Right ventricle myocardium inferior (tissue), 1 donor: Measurements from ENCODE around the gene CSNK1G2. TPM values are rescaled to one million over a fixed set of nuclear protein-coding genes. Genes with fewer than 3 reads are reported as not detected.
"Not testable (repeated sequence)": the region's sequence is repeated elsewhere in the genome, so short reads cannot be mapped to it uniquely, and the experiment has no call there.

Experiments
- ATAC-seq: fragments of 200-7000 bp; cut with Tn5 transposase; one replicate; pipeline ENCODE4 v1.9.1; 2020; ENCODE audit warnings: mild to moderate bottlenecking, moderate library complexity
- DNase-seq: peaks from one replicate; pipeline ENCODE4 v3.0.0; 2021; ENCODE audit errors: missing footprints
- intact Hi-C: fragments of 100-400 bp; cut with DNase I; formaldehyde crosslinking; loops from one replicate; pipeline ENCODE4 v1.11.0; 2022
- total RNA-seq: library from RNA; stranded (reverse); fragmentation: NEBNext Ultra II Directional; extraction: Animal tissue kit (Norgen Biotek cat#: 25700); gene quantifications from one replicate; pipeline ENCODE4 v1.2.1, GENCODE V29; 2021
- donor health status: DM: no; HTN: yes; CAD: no; lungs with severe emphysema.

The CSNK1G2 gene
- total RNA-seq, 1 donor from 2014 or later: 23.6 TPM

GRCh38 chr19:1979642-1980041, 38.7 kb downstream of the CSNK1G2 start:
- intact Hi-C loops: no loop called here
- DNase-seq (no peak), ATAC-seq (peak; percentile 7)

GRCh38 chr19:1980091-1980808, 39.3 kb downstream of the CSNK1G2 start:
- intact Hi-C loops: no loop called here
- ATAC-seq (no peak), DNase-seq (no peak)

GRCh38 chr19:1980809-1981181, 39.8 kb downstream of the CSNK1G2 start:
- intact Hi-C loops: no loop called here
- ATAC-seq: no peak
- DNase-seq: no peak

GRCh38 chr19:1981253-1981652, 40.3 kb downstream of the CSNK1G2 start:
- ATAC-seq: no peak
- intact Hi-C loops: no loop called here
- no peak for DNase-seq

GRCh38 chr19:1984357-1984756, 43.4 kb downstream of the CSNK1G2 start:
- no peak for DNase-seq
- no peak for ATAC-seq
- intact Hi-C loops: no loop called here

- ATAC-seq (peak; percentile 3), DNase-seq (no peak)
Observed at GRCh38 chr19:1985588-1986356, 44.8 kb downstream of the CSNK1G2 start.

GRCh38 chr19:1986357-1987162, 45.6 kb downstream of the CSNK1G2 start:
- intact Hi-C loops: no loop called here
- DNase-seq: no peak
- peak; percentile 17 for ATAC-seq

More at GRCh38 chr19:1985588-1986356, 44.8 kb downstream of the CSNK1G2 start:
- intact Hi-C loops: no loop called here

GRCh38 chr19:1987197-1988187, 46.5 kb downstream of the CSNK1G2 start:
- ATAC-seq: no peak
- DNase-seq: no peak

GRCh38 chr19:1988464-1988863, 47.5 kb downstream of the CSNK1G2 start:
- DNase-seq: peak; percentile 11
- intact Hi-C loops, ATAC-seq: not testable (repeated sequence)

More at GRCh38 chr19:1987197-1988187, 46.5 kb downstream of the CSNK1G2 start:
- intact Hi-C loops: no loop called here

- intact Hi-C loops: no loop called here
- no peak for DNase-seq
- no peak for ATAC-seq
Observed at GRCh38 chr19:1989513-1990229, 48.7 kb downstream of the CSNK1G2 start.

- intact Hi-C loops: no loop called here
- no peak for ATAC-seq
- no peak for DNase-seq
Observed at GRCh38 chr19:1990230-1991017, 49.5 kb downstream of the CSNK1G2 start.

GRCh38 chr19:1991018-1991913, 50.3 kb downstream of the CSNK1G2 start:
- no peak for ATAC-seq
- DNase-seq: no peak
- intact Hi-C loops: no loop called here

GRCh38 chr19:1992759-1993260, 51.8 kb downstream of the CSNK1G2 start:
- ATAC-seq (no peak), DNase-seq (no peak)
- intact Hi-C loops: no loop called here

GRCh38 chr19:1997353-1998233, 56.6 kb downstream of the CSNK1G2 start:
- ATAC-seq: no peak
- no peak for DNase-seq

More at GRCh38 chr19:1997353-1998233, 56.6 kb downstream of the CSNK1G2 start:
- intact Hi-C loops: no loop called here
